GM19438 (cell line): Measurements from ENCODE around the gene GLOD5.

Experiments used
- ATAC-seq: cut with Tn5 transposase; IDR thresholded peaks from one replicate; pipeline ENCODE4 v1.9.1; 2021; ENCODE audit warnings: low read depth; ENCODE audit not compliant: unreplicated experiment

The GLOD5 gene

GRCh38 chrX:48753708-48754228 lies 7.8 kb upstream of the GLOD5 start:
- ATAC-seq, result no peak

GRCh38 chrX:48754238-48754637 lies 7.3 kb upstream of the GLOD5 start:
- no peak for ATAC-seq

GRCh38 chrX:48769230-48769629 lies 7.7 kb downstream of the GLOD5 start:
- no peak for ATAC-seq

- no peak for ATAC-seq
Measured at GRCh38 chrX:48770296-48770695, 8.7 kb downstream of the GLOD5 start.

- no peak for ATAC-seq
Measured at GRCh38 chrX:48772602-48773001, 11.1 kb downstream of the GLOD5 start.

GRCh38 chrX:48776818-48777439 lies 15.4 kb downstream of the GLOD5 start:
- ATAC-seq, result no peak

- ATAC-seq, result no peak
Measured at GRCh38 chrX:48779399-48779798, 17.9 kb downstream of the GLOD5 start.

- no peak for ATAC-seq
Measured at GRCh38 chrX:48781705-48782104, 20.2 kb downstream of the GLOD5 start.

GRCh38 chrX:48782216-48782615 lies 20.7 kb downstream of the GLOD5 start:
- no peak for ATAC-seq

- ATAC-seq, result no peak
Measured at GRCh38 chrX:48782795-48783194, 21.2 kb downstream of the GLOD5 start.

GRCh38 chrX:48784726-48785125 lies 23.2 kb downstream of the GLOD5 start:
- no peak for ATAC-seq

- no peak for ATAC-seq
Measured at GRCh38 chrX:48785186-48785539, 23.6 kb downstream of the GLOD5 start.

- ATAC-seq, result no peak
Measured at GRCh38 chrX:48785540-48786214, 24.1 kb downstream of the GLOD5 start.

- no peak for ATAC-seq
Measured at GRCh38 chrX:48786341-48786800, 24.8 kb downstream of the GLOD5 start, which contains the start of gene GATA1. TSS of gene GATA1 (plus strand) at chrX:48786590. CDS start at chrX:48791110, 4,520 bp downstream.

- no peak for ATAC-seq
Measured at GRCh38 chrX:48786825-48787504, 25.4 kb downstream of the GLOD5 start.

- no peak for ATAC-seq
Measured at GRCh38 chrX:48787505-48788443, 26.2 kb downstream of the GLOD5 start.

GRCh38 chrX:48789366-48790220 lies 28.0 kb downstream of the GLOD5 start:
- ATAC-seq, result no peak

GRCh38 chrX:48790477-48790876 lies 28.9 kb downstream of the GLOD5 start:
- no peak for ATAC-seq

- no peak for ATAC-seq
Measured at GRCh38 chrX:48791063-48791820, 29.7 kb downstream of the GLOD5 start.
